Measurements from ENCODE around the gene TIPARP.

Gene TIPARP

DNA sequence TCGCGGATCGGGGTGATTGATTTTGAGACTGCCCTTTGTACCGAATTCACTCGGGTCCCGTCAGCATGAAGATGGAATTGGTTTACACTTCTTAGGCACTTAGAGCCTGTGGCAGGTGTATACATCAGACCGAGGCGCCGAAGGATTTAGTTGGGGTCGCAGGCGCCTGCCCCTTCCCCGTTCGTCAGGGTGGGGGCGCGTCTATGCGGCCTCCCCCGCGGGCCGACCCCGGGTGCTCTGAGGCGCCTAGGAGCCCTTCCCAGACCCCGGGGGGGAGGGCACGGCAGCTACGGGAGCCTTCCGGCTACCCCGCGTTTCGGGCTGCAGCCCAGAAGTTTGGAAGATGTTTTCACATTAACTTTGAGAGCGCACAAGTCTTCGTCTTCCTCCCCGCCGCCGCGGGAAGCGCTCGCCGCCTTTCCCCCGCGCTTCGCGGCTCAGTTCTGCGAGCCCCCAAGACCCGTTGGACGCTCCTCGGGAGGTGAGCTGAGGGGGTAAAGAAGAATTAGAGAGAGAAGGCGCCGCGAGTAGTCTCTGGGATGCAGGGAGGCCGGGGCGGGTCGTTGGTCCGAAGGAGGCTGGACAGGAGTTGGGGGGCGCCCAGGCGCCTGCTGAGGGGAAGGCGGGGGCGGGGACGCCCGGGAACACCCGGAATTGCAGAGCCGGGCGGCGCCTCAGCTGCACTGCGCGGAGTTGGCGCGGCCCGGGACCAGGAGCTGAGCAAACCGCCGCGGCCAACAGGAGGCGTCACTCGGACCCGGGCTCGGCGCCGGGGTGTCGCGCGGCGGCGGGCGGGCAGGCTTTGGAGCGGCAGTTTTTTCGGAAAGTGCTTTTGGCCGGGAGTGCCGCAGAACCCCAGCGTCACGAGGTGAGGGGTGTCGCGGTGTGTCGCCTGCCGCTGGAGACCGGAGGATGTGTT, 780 bp downstream of the TIPARP start:
- DNase-seq, result peak; percentile 24 to 90 (median 40)
- intact Hi-C loops (cut with DNase I), result loop anchor here (1.0 to 5.0 kb wide), 5 partner anchors 120 to 523 kb away; partner anchors contain the start of genes LEKR1 and SSR3

DNA sequence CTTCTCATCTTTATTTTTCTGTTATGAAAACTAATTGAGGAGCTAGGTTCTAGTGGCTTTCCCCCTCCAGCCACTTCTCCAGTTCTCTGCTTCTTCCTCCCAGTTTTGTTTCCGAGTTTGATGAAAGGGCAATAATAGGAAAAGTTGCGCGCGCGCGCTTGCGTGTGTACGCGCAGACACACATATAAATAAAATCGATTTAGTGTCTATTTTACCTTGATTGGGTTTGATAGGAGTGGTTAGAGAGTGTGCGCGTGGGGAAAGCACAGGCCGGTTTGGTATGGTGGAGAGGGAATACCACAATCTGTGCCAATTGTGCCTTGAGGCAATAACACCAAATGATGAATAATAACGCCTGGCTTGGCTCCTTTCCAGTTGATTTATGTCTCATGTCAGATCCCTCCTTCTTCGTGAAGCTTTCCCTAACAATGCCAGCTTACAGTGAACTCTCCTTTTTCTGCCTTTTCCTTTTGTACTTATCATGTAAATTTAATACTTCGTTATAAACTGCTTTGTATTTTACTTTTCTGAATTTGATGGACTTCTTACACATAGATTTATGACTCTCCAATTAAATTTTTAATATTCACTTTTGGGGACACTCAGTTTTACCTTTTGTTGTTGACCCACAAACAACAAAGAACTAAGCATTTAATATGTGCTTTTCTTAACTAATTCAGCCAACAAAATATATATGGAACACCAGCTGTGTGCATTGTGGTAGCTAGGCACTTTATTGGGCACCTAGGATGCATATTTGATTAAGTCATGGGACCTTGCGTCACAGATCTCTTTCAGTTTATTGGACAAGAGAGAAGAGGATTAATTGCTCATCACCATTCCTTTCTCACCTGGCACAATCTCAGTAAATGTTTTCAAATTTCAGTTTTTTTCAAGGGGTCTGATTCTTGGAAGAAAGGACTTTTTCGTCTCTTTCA, 1.7 kb downstream of the TIPARP start:
- DNase-seq, result peak in 1 of 10 donors; percentile 59
- intact Hi-C loops (cut with DNase I), result loop anchor here (2.0 to 5.0 kb wide), 3 partner anchors 121 to 405 kb away; partner anchors contain the start of genes LEKR1 and SSR3

DNA sequence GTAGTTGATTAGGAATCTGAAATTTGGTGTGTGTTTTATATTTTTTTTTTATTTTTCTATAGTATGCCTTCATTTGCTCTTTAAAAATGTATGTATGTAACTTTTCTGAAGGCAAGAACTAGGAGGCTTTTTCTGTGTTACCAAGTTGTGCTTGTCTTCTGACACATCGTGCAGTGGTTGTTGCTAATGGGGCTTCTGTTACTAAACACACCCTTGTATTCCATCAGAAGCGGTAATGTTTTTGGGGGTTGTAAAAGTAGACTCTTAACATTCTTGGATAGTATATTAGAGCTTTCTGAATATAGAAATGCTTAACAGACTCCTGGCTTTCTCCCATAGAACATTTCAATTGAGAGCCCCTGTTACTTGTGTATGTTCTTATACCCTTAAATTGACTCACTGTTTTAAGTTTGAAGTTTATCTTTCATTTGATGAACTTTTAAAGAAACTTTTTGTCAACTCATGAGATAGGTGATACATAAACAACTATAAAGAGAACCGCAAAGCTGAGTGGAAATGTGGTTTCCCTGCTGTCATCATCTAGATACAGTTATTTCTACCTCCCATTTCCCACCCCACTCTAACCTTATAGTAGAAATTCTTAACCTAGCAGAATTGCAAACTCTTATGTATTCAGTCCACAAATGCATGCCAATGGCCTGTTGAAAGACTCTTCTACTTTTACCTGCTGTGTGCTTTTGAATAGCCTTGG, 2.5 kb downstream of the TIPARP start:
- no peak for DNase-seq
- intact Hi-C loops (cut with DNase I), result loop anchor here (5.0 kb wide), 1 partner anchor 150 kb away; the partner anchor contains the start of gene LEKR1

DNA sequence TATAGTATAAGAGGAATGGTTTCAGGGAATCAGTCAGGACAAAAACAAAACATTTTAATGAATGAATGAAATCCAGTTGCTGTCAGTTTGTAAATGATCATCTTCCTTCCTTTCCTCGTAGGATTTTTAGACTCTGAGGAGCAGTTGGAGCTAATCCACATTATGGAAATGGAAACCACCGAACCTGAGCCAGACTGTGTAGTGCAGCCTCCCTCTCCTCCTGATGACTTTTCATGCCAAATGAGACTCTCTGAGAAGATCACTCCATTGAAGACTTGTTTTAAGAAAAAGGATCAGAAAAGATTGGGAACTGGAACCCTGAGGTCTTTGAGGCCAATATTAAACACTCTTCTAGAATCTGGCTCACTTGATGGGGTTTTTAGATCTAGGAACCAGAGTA, 3.1 kb downstream of the TIPARP start:
- DNase-seq, result no peak
- intact Hi-C loops (cut with DNase I), result loop anchor here (5.0 kb wide), 1 partner anchor 150 kb away; the partner anchor contains the start of gene LEKR1

GRCh38 chr3:156678197-156678596, 3.8 kb downstream of the TIPARP start:
- DNase-seq, result no peak
- intact Hi-C loops (cut with DNase I), result loop anchor here (5.0 kb wide), 1 partner anchor 149 kb away; the partner anchor contains the start of gene LEKR1

GRCh38 chr3:156680243-156680914, 6.0 kb downstream of the TIPARP start:
- DNase-seq, result no peak
- intact Hi-C loops (cut with DNase I), result no loop called here

GRCh38 chr3:156681002-156681401, 6.6 kb downstream of the TIPARP start:
- no peak for DNase-seq
- intact Hi-C loops (cut with DNase I), result no loop called here

DNA sequence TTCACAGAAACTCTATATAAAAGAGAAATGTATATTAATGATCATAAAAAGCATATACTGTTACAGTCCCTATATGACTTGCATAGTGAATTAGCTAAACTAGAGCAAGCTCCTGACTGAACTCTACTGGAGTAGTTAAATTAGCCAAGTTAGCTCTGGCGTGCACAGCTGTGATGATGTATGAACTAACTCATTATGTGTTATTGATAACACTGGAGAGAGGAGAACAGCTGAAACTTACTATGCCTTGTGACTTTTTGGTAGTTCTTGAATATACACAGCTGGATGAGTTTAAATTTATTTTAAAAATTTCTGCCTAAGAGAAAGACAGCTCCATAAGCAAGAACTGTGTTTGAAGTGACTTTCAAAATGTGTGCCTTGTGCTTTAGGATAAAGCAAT, 8.1 kb downstream of the TIPARP start:
- DNase-seq, result no peak

GRCh38 chr3:156682963-156683362, 8.6 kb downstream of the TIPARP start:
- no peak for DNase-seq
- intact Hi-C loops (cut with DNase I), result no loop called here

More for the DNA sequence above, 8.1 kb downstream of the TIPARP start:
- intact Hi-C loops (cut with DNase I), result no loop called here

GRCh38 chr3:156685198-156685597, 10.8 kb downstream of the TIPARP start:
- intact Hi-C loops (cut with DNase I), result no loop called here
- no peak for DNase-seq

DNA sequence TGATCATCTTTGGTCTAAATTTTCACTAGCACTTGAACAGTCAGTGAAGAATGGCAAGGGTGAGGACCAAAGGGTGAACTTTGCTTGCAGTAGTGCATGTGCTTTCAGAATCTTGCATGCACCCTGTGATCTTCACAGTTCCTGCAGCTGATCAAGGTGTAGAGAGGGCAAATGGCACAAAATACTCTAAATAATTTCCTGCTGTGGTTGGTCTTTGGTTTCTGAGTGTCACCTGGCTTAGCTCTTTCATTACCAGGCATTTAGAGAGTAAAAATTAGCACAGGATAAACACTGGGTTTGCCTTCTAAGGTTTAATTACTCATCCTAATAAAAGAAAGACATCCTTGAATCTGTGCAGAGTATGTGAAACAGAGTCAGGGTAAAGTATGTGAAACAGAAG, 11.4 kb downstream of the TIPARP start:
- intact Hi-C loops (cut with DNase I), result no loop called here
- DNase-seq, result no peak

DNA sequence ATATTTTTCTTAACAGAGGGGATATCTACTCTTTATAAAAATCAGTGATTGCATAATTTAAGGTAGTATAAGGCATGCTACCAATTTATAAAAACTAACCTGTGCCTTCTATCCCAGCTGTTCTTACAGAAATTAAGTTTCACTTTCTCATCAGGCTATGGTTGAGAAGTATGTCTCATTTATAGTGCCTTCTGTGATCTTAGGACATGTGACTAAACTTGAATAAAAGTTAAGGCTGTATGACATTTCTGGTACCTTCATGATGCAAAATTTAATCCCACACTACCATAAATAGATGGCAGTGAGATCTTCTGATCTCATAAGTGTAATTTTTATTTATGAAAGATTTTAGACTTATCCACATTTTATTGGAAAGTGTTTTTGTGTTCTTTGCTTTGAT, 12.6 kb downstream of the TIPARP start:
- no peak for DNase-seq
- intact Hi-C loops (cut with DNase I), result no loop called here

DNA sequence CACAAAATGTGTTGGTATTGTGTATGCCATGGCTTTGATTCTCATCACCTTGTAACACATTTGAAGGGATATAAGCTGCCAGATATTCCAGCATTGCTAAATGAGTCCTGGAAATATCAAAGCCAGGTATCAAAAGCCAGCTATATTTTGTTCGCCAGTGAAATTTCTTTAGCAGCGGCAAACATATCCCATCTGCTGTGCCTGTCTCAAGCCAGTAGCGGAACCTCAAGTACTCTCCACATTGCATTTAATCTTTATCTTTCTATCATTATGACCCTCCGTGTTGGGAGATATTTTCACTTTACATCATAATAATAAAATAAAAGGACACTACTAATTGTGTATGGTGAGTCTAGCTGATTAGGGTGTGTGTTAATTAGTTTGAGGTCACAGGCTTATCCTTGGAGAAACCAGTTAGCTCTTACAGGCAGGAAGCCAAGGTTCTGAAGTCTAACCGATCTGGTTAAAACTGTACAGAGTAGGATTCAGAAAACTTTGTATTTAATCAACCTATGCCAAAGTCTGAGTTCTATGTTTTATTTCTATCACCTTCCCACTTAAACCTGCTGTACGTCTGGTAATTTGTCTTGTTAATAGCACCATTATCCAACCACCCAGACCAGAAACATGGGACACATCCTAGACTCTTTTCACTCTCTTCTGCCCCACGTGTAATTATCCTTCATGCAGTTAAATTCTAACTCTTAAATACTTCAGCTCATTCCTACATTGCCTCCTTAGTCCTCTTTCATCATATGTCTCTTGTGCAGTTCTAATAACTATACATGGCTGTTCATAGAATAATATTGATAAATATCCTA, 14.5 kb downstream of the TIPARP start:
- intact Hi-C loops (cut with DNase I), result no loop called here

GRCh38 chr3:156689608-156690007, 15.2 kb downstream of the TIPARP start:
- intact Hi-C loops (cut with DNase I), result no loop called here

More for the DNA sequence above, 14.5 kb downstream of the TIPARP start:
- DNase-seq, result no peak

DNA sequence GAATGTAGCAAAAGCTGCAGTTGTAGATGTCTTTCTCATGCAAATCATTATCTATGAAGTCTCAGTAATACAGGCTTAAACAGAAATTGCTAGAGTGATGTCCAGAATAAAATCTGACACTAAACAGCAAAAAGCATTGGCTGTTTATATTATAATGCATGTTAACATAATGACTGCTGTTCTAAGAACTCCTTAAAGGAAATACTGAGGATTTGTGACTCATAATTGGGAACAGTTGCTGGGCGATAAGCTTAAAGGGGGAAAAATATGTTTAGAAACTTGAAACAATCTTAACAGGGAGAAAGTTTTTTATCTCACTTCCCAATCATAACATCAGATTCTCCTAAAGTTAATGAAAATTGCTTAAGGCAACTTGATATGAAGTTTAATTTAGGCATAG, 17.5 kb downstream of the TIPARP start:
- intact Hi-C loops (cut with DNase I), result no loop called here
- DNase-seq, result no peak

More at GRCh38 chr3:156689608-156690007, 15.2 kb downstream of the TIPARP start:
- no peak for DNase-seq

GRCh38 chr3:156693166-156693565, 18.8 kb downstream of the TIPARP start:
- no peak for DNase-seq
- intact Hi-C loops (cut with DNase I), result no loop called here

- no peak for DNase-seq
- intact Hi-C loops (cut with DNase I), result no loop called here
Measured at GRCh38 chr3:156694536-156694935, 20.1 kb downstream of the TIPARP start.

- no peak for DNase-seq
- intact Hi-C loops (cut with DNase I), result no loop called here
Measured at GRCh38 chr3:156702367-156702766, 28.0 kb downstream of the TIPARP start.
